Measurements from ENCODE around the gene PRIM2. TPM values are rescaled to one million over a fixed set of nuclear protein-coding genes. Genes with fewer than 3 reads are reported as not detected.
"Not testable (repeated sequence)": the region's sequence is repeated elsewhere in the genome, so short reads cannot be mapped to it uniquely, and the experiment has no call there.

The PRIM2 gene
- total and polyA plus RNA-seq, 2 of the 4 experiments (the other 2 are of a cell fraction): 11.8 to 37.5 TPM

GRCh38 chr6:57502387-57502786 is 185.0 kb downstream of the PRIM2 start:
- H3K79me1 ChIP-seq (ENCODE audit: low read depth in 1 of 2, low read length in 2 of 2): peaks cover 0 to 18% of the 10 kb centered on the region in 2 experiments; a peak in 3 of 4 replicates
- in situ Hi-C loops (cut with MboI; ENCODE audit: low sequenced_read_pairs); H2AK9ac ChIP-seq (replicated peaks; ENCODE audit: low read depth, low read length, poor library complexity); H3K9ac ChIP-seq (ENCODE audit: low read depth, low read length); ATAC-seq (ENCODE audit: low read depth); BruUV-seq (replicated peaks); H4K8ac ChIP-seq (ENCODE audit: low read depth in 2 of 2, low read length in 2 of 2); H2BK15ac ChIP-seq (ENCODE audit: low read depth, low read length); DNase-seq; H3K9me3 ChIP-seq (ENCODE audit: control insufficient read depth, insufficient read depth, low read length); H3K9me1 ChIP-seq (ENCODE audit: insufficient read depth, low read length); H3K14ac ChIP-seq (replicated peaks; ENCODE audit: low read depth, low read length); H3K4me1 ChIP-seq (ENCODE audit: control insufficient read depth, insufficient read depth, low read length); H2AFZ ChIP-seq (replicated peaks; ENCODE audit: low read length, poor library complexity); POLR2A ChIA-PET (ENCODE audit: unreplicated experiment); CTCF ChIA-PET; H3K4me2 ChIP-seq (ENCODE audit: low read depth, low read length); H3K4me3 ChIP-seq (ENCODE audit: insufficient read depth, low read depth, low read length); dilution Hi-C loops (cut with HindIII; ENCODE audit: low sequenced_read_pairs, unreplicated experiment); H3K27me3 ChIP-seq (ENCODE audit: control insufficient read depth, insufficient read depth, low read length); intact Hi-C loops (cut with micrococcal nuclease); H3K36me3 ChIP-seq (ENCODE audit: control insufficient read depth, insufficient read depth, low read length); H4K20me1 ChIP-seq (ENCODE audit: insufficient read depth, low read length); H2BK5ac ChIP-seq (ENCODE audit: low read depth, low read length, poor library complexity, severe bottlenecking); H3K56ac ChIP-seq (ENCODE audit: extremely low read depth, insufficient read depth, low read length); H4K91ac ChIP-seq (ENCODE audit: insufficient read depth, low read depth, low read length): not testable (repeated sequence)
- H3K4ac ChIP-seq (ENCODE audit: low read depth, low read length): peak overlapping the region; percentile 69
- peak overlapping the region; percentile 47; the same call in 1 of the 2 replicates for H3K27ac ChIP-seq (ENCODE audit: insufficient read depth, low read length)
- no CpG with 5 or more reads among the region's 10 CpGs for WGBS, 2 experiments (ENCODE audit: extremely low coverage in 2 of 2, insufficient read length in 1 of 2)
- H3K18ac ChIP-seq (ENCODE audit: low read depth, low read length): peak overlapping the region; percentile 27; the same call in 1 of the 2 replicates
- H3K23ac ChIP-seq (ENCODE audit: low read depth, low read length): peak overlapping the region; percentile 37; the same call in 1 of the 2 replicates
- peak overlapping the region; percentile 52 for H2BK120ac ChIP-seq (ENCODE audit: low read depth, low read length)
- H2AK5ac ChIP-seq (ENCODE audit: low read depth, low read length): 0 out of 2 replicates have a peak overlapping the region, but pooled peaks have one; percentile 73
- H2BK20ac ChIP-seq (ENCODE audit: low read depth, low read length): peak overlapping the region; percentile 67; the same call in 1 of the 2 replicates
- peak overlapping the region; percentile 12; the same call in 1 of the 2 replicates for H4K5ac ChIP-seq (ENCODE audit: low read depth, low read length)

GRCh38 chr6:57505251-57505650 is 187.8 kb downstream of the PRIM2 start:
- H3K4me3 ChIP-seq (ENCODE audit: insufficient read depth, low read depth, low read length); H3K27me3 ChIP-seq (ENCODE audit: control insufficient read depth, insufficient read depth, low read length); H2AK9ac ChIP-seq (replicated peaks; ENCODE audit: low read depth, low read length, poor library complexity); H3K27ac ChIP-seq (ENCODE audit: insufficient read depth, low read length); CTCF ChIA-PET; H3K56ac ChIP-seq (ENCODE audit: extremely low read depth, insufficient read depth, low read length); H3K36me3 ChIP-seq (ENCODE audit: control insufficient read depth, insufficient read depth, low read length); H3K23ac ChIP-seq (ENCODE audit: low read depth, low read length); H2AK5ac ChIP-seq (ENCODE audit: low read depth, low read length); in situ Hi-C loops (cut with MboI; ENCODE audit: low sequenced_read_pairs); H3K9me1 ChIP-seq (ENCODE audit: insufficient read depth, low read length); dilution Hi-C loops (cut with HindIII; ENCODE audit: low sequenced_read_pairs, unreplicated experiment); H4K20me1 ChIP-seq (ENCODE audit: insufficient read depth, low read length); H2AFZ ChIP-seq (replicated peaks; ENCODE audit: low read length, poor library complexity); intact Hi-C loops (cut with micrococcal nuclease); H4K91ac ChIP-seq (ENCODE audit: insufficient read depth, low read depth, low read length); POLR2A ChIA-PET (ENCODE audit: unreplicated experiment); H3K4me1 ChIP-seq (ENCODE audit: control insufficient read depth, insufficient read depth, low read length); BruUV-seq (replicated peaks); ATAC-seq (ENCODE audit: low read depth); DNase-seq; H3K4ac ChIP-seq (ENCODE audit: low read depth, low read length); H3K9ac ChIP-seq (ENCODE audit: low read depth, low read length); H3K9me3 ChIP-seq (ENCODE audit: control insufficient read depth, insufficient read depth, low read length): not testable (repeated sequence)
- Histone ChIP-seq H4K8ac (ENCODE audit: low read depth in 2 of 2, low read length in 2 of 2) (peak overlapping the region in 1 of 2 experiments; percentile 15; a peak in 1 of 4 replicates), H3K79me1 (ENCODE audit: low read depth in 1 of 2, low read length in 2 of 2) (peaks cover 0 to 17% of the 10 kb centered on the region in 2 experiments; a peak in 3 of 4 replicates), H2BK15ac (ENCODE audit: low read depth, low read length) (peak overlapping the region; percentile 70; the same call in 1 of the 3 replicates), H3K18ac (ENCODE audit: low read depth, low read length) (peak overlapping the region; percentile 91), H2BK5ac (ENCODE audit: low read depth, low read length, poor library complexity, severe bottlenecking) (peak overlapping the region; percentile 33), H2BK20ac (ENCODE audit: low read depth, low read length) (peak overlapping the region; percentile 53; the same call in 1 of the 2 replicates), H3K4me2 (ENCODE audit: low read depth, low read length) (peak overlapping the region; percentile 67; the same call in 1 of the 2 replicates), H2BK120ac (ENCODE audit: low read depth, low read length) (peak overlapping the region; percentile 81), H3K14ac (replicated peaks; ENCODE audit: low read depth, low read length) (0 out of 2 replicates have a peak overlapping the region, but pooled peaks have one; percentile 51), H4K5ac (ENCODE audit: low read depth, low read length) (peak overlapping the region; percentile 63; the same call in 1 of the 2 replicates)
- no CpG with 5 or more reads among the region's 1 CpG for WGBS, 2 experiments (ENCODE audit: extremely low coverage in 2 of 2, insufficient read length in 1 of 2)

All from IMR-90 (cell line).